Measurements from ENCODE around the gene WDR72.

DNA sequence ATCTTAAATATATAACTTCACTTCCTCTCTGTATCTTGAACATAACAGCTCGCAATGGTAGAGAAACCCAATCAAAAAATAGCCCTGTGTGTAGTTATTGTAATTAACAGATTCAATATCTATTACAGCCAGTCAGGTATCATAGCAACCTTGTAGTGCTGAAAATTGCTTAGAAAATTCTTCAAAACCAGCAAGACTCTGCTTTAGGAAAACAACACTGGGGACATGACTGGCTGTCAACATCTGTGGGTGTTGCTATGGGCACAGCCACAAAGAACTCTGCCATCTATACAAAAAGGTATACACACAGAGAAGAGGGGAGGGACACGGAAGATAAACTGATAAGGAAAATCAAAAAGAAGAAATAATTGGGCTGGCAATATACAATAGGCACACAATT, 101.2 kb downstream of the WDR72 start:
- TF ChIP-seq EP300 (IDR thresholded peaks at IDR 0.05), result no peak
- TF ChIP-seq, protein P1, sequence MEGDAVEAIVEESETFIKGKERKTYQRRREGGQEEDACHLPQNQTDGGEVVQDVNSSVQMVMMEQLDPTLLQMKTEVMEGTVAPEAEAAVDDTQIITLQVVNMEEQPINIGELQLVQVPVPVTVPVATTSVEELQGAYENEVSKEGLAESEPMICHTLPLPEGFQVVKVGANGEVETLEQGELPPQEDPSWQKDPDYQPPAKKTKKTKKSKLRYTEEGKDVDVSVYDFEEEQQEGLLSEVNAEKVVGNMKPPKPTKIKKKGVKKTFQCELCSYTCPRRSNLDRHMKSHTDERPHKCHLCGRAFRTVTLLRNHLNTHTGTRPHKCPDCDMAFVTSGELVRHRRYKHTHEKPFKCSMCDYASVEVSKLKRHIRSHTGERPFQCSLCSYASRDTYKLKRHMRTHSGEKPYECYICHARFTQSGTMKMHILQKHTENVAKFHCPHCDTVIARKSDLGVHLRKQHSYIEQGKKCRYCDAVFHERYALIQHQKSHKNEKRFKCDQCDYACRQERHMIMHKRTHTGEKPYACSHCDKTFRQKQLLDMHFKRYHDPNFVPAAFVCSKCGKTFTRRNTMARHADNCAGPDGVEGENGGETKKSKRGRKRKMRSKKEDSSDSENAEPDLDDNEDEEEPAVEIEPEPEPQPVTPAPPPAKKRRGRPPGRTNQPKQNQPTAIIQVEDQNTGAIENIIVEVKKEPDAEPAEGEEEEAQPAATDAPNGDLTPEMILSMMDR (IDR thresholded peaks at IDR 0.05), result no peak
- no peak for TF ChIP-seq POLR2A (IDR thresholded peaks at IDR 0.05)

Data from ovary (tissue), 3 donors.